Caco-2 (cell line): ENCODE measurements around the gene ACADVL. TPM values are rescaled to one million over a fixed set of nuclear protein-coding genes. Genes with fewer than 3 reads are reported as not detected.

ENCODE experiments used
- BruUV-seq: library from RNA; stranded (reverse); fragments of 400-500 nt; replicated peaks from 2 replicates; lab custom pipeline; 2021; lab: Mats Ljungman, UMichigan
- CTCF ChIA-PET: fragments of 300-600 bp; sonication (Branson Sonifier 250); formaldehyde crosslinking; loops from one replicate; lab custom pipeline; 2022; ENCODE audit warnings: antibody characterized with exemption; lab: Charles Lee
- POLR2A ChIA-PET: fragments of 300-600 bp; sonication (Branson Sonifier 250); formaldehyde crosslinking; loops from one replicate; lab custom pipeline; 2022; ENCODE audit warnings: antibody characterized with exemption; lab: Charles Lee
- DNase-seq, 2 experiments: peaks; one replicate each; pipeline versions ENCODE4 v3.0.0 to v3.0.0-alpha.2; 2020 to 2022
- H3K27me3 ChIP-seq: replicated peaks from 2 replicates; pipeline ENCODE4 v1.6.0; 2011; ENCODE audit warnings: low read length; ENCODE audit not compliant: control insufficient read depth, insufficient read depth
- H3K36me3 ChIP-seq: 2 replicates; pipeline ENCODE4 v1.5.1; 2011; ENCODE audit warnings: low read length; ENCODE audit not compliant: control insufficient read depth, insufficient read depth
- H3K4me1 ChIP-seq: fragments of 250-450 bp; sonication (Bioruptor Pico); 2 replicates; pipeline ENCODE4 v1.5.1; 2020; ENCODE audit warnings: mild to moderate bottlenecking
- H3K4me3 ChIP-seq: 2 replicates; pipeline ENCODE4 v1.5.1; 2011; ENCODE audit warnings: low read depth, mild to moderate bottlenecking, control low read depth, low read length
- H3K9me3 ChIP-seq: fragments of 250-450 bp; sonication (Bioruptor Pico); 2 replicates; pipeline ENCODE4 v1.5.1; 2020; ENCODE audit warnings: mild to moderate bottlenecking, moderate library complexity
- H3K27ac Mint-ChIP-seq: one replicate; pipeline ENCODE4 v1.8.0; 2022; ENCODE audit warnings: mixed read lengths; ENCODE audit not compliant: unreplicated experiment
- H3K27me3 Mint-ChIP-seq: one replicate; pipeline ENCODE4 v1.8.0; 2022; ENCODE audit warnings: mixed read lengths; ENCODE audit not compliant: insufficient read depth, unreplicated experiment
- H3K36me3 Mint-ChIP-seq: one replicate; pipeline ENCODE4 v1.8.0; 2022; ENCODE audit warnings: mild to moderate bottlenecking, mixed read lengths; ENCODE audit not compliant: insufficient read depth, unreplicated experiment
- H3K4me1 Mint-ChIP-seq: one replicate; pipeline ENCODE4 v1.8.0; 2022; ENCODE audit warnings: low read depth, mixed read lengths; ENCODE audit not compliant: unreplicated experiment
- H3K4me3 Mint-ChIP-seq: one replicate; pipeline ENCODE4 v1.8.0; 2022; ENCODE audit warnings: mild to moderate bottlenecking, moderate library complexity, mixed read lengths; ENCODE audit not compliant: unreplicated experiment
- H3K9me3 Mint-ChIP-seq: one replicate; pipeline ENCODE4 v1.8.0; 2022; ENCODE audit warnings: mixed read lengths; ENCODE audit not compliant: unreplicated experiment
- CTCF ChIP-seq, 2 experiments: fragments of 200-600 bp in 1 of 2; IDR thresholded peaks; 1 replicate in 1 of 2; 2 replicates in 1 of 2; pipeline versions ENCODE4 v1.5.1 to v1.8.0; 2011 to 2022; ENCODE audit warnings: antibody characterized with exemption in 1 of 2, control low read depth in 1 of 2, inconsistent platforms in 1 of 2, low read depth in 1 of 2, low read length in 1 of 2, mild to moderate bottlenecking in 1 of 2, moderate library complexity in 1 of 2; ENCODE audit not compliant: insufficient read depth in 1 of 2, severe bottlenecking in 1 of 2, unreplicated experiment in 1 of 2
- intact Hi-C: fragments of 100-400 bp; cut with micrococcal nuclease; formaldehyde crosslinking; loops from one replicate; pipeline ENCODE4 v1.10.0; 2022; ENCODE audit not compliant: unreplicated experiment
- total RNA-seq: library from RNA; stranded (reverse); gene quantifications from 2 replicates; pipeline ENCODE4 v1.2.3, GENCODE V29; 2022

ACADVL gene
- total RNA-seq, 1 experiment from 2014 or later = 133 TPM

- TF ChIP-seq CTCF (IDR thresholded peaks at IDR 0.05; ENCODE audit: insufficient read depth in 1 of 2, low read depth in 1 of 2, low read length in 1 of 2, severe bottlenecking in 1 of 2, unreplicated experiment in 1 of 2) = no peak
- Mint-ChIP-seq H3K4me3 (peak overlapping the region; percentile 22), H3K27ac (peak overlapping the region; percentile 59), H3K9me3 (no peaks in the 10 kb centered on the region), H3K4me1 (no peaks in the 10 kb centered on the region), H3K36me3 (no peaks in the 10 kb centered on the region), H3K27me3 (no peaks in the 10 kb centered on the region)
- no TSS peak for BruUV-seq
- Histone ChIP-seq H3K9me3 (no peaks in the 10 kb centered on the region), H3K36me3 (no peaks in the 10 kb centered on the region), H3K4me3 (no peak overlapping the region), H3K27me3 (no peaks in the 10 kb centered on the region), H3K4me1 (peaks cover 4% of the 10 kb centered on the region)
- ChIA-PET CTCF (interaction anchor here (0.9 to 1.3 kb wide), 2 partner anchors 14 to 23 kb away, joined by 4 to 8 read pairs; no protein-coding TSS in a partner anchor), POLR2A (no interaction called here)
- DNase-seq = peak; percentile 74 to 80
- intact Hi-C loops = loop anchor here (1.0 kb wide), 1 partner anchor 28 kb away; the partner anchor contains the start of genes ACADVL and DLG4
Measured at GRCh38 chr17:7191571-7192270, 28.0 kb upstream of the ACADVL start.

- H3K36me3 ChIP-seq = no peaks in the 10 kb centered on the region
- Mint-ChIP-seq H3K27me3 (no peaks in the 10 kb centered on the region), H3K4me1 (no peaks in the 10 kb centered on the region), H3K4me3 (no peak overlapping the region), H3K36me3 (no peaks in the 10 kb centered on the region), H3K27ac (no peak overlapping the region), H3K9me3 (no peaks in the 10 kb centered on the region)
- H3K4me3 ChIP-seq = no peak overlapping the region
- TF ChIP-seq CTCF (IDR thresholded peaks at IDR 0.05; ENCODE audit: insufficient read depth in 1 of 2, low read depth in 1 of 2, low read length in 1 of 2, severe bottlenecking in 1 of 2, unreplicated experiment in 1 of 2) = no peak
- H3K27me3 ChIP-seq = no peaks in the 10 kb centered on the region
- peaks cover 4% of the 10 kb centered on the region for H3K4me1 ChIP-seq
- H3K9me3 ChIP-seq = no peaks in the 10 kb centered on the region
- intact Hi-C loops = no loop called here
- POLR2A ChIA-PET = no interaction called here
- BruUV-seq = no TSS peak
- CTCF ChIA-PET = no interaction called here
- DNase-seq = no peak
Measured at GRCh38 chr17:7192271-7192937, 27.3 kb upstream of the ACADVL start.

- Histone ChIP-seq H3K27me3 (no peaks in the 10 kb centered on the region), H3K4me1 (peaks cover 4% of the 10 kb centered on the region), H3K36me3 (no peaks in the 10 kb centered on the region), H3K9me3 (no peaks in the 10 kb centered on the region), H3K4me3 (no peak overlapping the region)
- CTCF ChIA-PET = no interaction called here
- Mint-ChIP-seq H3K36me3 (no peaks in the 10 kb centered on the region), H3K4me3 (no peak overlapping the region), H3K9me3 (no peaks in the 10 kb centered on the region), H3K27me3 (no peaks in the 10 kb centered on the region), H3K4me1 (no peaks in the 10 kb centered on the region), H3K27ac (no peak overlapping the region)
- intact Hi-C loops = no loop called here
- no peak for TF ChIP-seq CTCF (IDR thresholded peaks at IDR 0.05; ENCODE audit: insufficient read depth in 1 of 2, low read depth in 1 of 2, low read length in 1 of 2, severe bottlenecking in 1 of 2, unreplicated experiment in 1 of 2)
- DNase-seq = no peak
- no TSS peak for BruUV-seq
- POLR2A ChIA-PET = no interaction called here
Measured at GRCh38 chr17:7195971-7196370, 23.8 kb upstream of the ACADVL start.
